Esophagus muscularis mucosa (tissue), 4 donors: Measurements from ENCODE around the gene DOCK11. TPM values are rescaled to one million over a fixed set of nuclear protein-coding genes. Genes with fewer than 3 reads are reported as not detected.

ENCODE experiments used
- DNase-seq: peaks from one replicate; pipeline ENCODE4 v3.0.0-alpha.2; 2017; ENCODE audit errors: extremely low spot score
- H3K27ac ChIP-seq, 4 donors: fragments of 200-600 bp; sonication (generic); replicated peaks in 1 of 4; 1 replicate in 3 of 4; 2 replicates in 1 of 4; pipeline ENCODE4 v1.5.1; 2016 to 2019; ENCODE audit warnings: mild to moderate bottlenecking in 1 of 4
- H3K27me3 ChIP-seq, 4 donors: fragments of 200-600 bp; sonication (generic); one replicate each; pipeline versions ENCODE4 v1.5.1 to v1.6.0; 2016 to 2019
- H3K36me3 ChIP-seq, 4 donors: fragments of 200-600 bp; sonication (generic); one replicate each; pipeline ENCODE4 v1.5.1; 2016 to 2019
- H3K4me1 ChIP-seq, 4 donors: fragments of 200-600 bp; sonication (generic); one replicate each; pipeline ENCODE4 v1.5.1; 2016 to 2019
- H3K4me3 ChIP-seq, 4 donors: fragments of 200-600 bp; sonication (generic); 1 replicate in 2 of 4; 2 replicates in 2 of 4; pipeline ENCODE4 v1.5.1; 2016 to 2019; ENCODE audit warnings: mild to moderate bottlenecking in 4 of 4, moderate library complexity in 1 of 4
- H3K9me3 ChIP-seq, 4 donors: fragments of 200-600 bp; sonication (generic); 1 replicate in 3 of 4; 2 replicates in 1 of 4; pipeline ENCODE4 v1.5.1; 2016 to 2019
- CTCF ChIP-seq, 3 experiments: fragments of 200-600 bp in 2 of 3; fragments of 450-650 bp in 1 of 3; sonication (generic) in 2 of 3; IDR thresholded peaks; one replicate each; pipeline ENCODE4 v1.5.1; 2017 to 2019; ENCODE audit warnings: antibody characterized with exemption in 3 of 3, mild to moderate bottlenecking in 2 of 3, moderate library complexity in 1 of 3
- EP300 ChIP-seq: sonication (generic); formaldehyde crosslinking; IDR thresholded peaks from one replicate; pipeline ENCODE4 v1.6.1; 2017; ENCODE audit warnings: antibody characterized with exemption
- POLR2A ChIP-seq: fragments of 450-650 bp; IDR thresholded peaks from one replicate; pipeline ENCODE4 v1.6.1; 2017; ENCODE audit warnings: antibody characterized with exemption, moderate library complexity, mild to moderate bottlenecking, low read depth
- POLR2AphosphoS5 ChIP-seq, 2 donors: sonication (generic); formaldehyde crosslinking; IDR thresholded peaks; one replicate each; pipeline ENCODE4 v1.6.1; 2017; ENCODE audit warnings: antibody characterized with exemption in 2 of 2
- WGBS: methylation state at CpG from one replicate; pipeline ENCODE4 v1.1.5; 2018; 5-methylcytosine and 5-hydroxymethylcytosine counted together
- intact Hi-C: fragments of 100-400 bp; cut with DNase I; formaldehyde crosslinking; loops from one replicate; pipeline ENCODE4 v1.15.1; 2023
- total RNA-seq, 4 donors: library from RNA; depleted of rRNA; stranded (reverse); fragments of >200 nt; gene quantifications; one replicate each; pipeline versions ENCODE4 v1.1.0 to v1.2.1, GENCODE V29; 2016

Gene DOCK11
- total RNA-seq, 4 donors from 2014 or later, result 62.0 to 103 (median 64.7) TPM

- WGBS, result 59% methylated on average over 3 of the region's 3 CpGs
- no peaks in the 10 kb centered on the region for H3K9me3 ChIP-seq
- peak overlapping the region in 3 of 4 donors; percentile 32 to 60 (median 45) for H3K27ac ChIP-seq
- DNase-seq, result no peak
- intact Hi-C loops, result no loop called here
- peaks cover 0 to 17% (median 1%) of the 10 kb centered on the region in 4 donors for H3K36me3 ChIP-seq
- no peaks in the 10 kb centered on the region for H3K27me3 ChIP-seq
- H3K4me1 ChIP-seq, result peaks cover 0 to 30% (median 16%) of the 10 kb centered on the region in 4 donors
- no peak for TF ChIP-seq POLR2AphosphoS5 (IDR thresholded peaks at IDR 0.05)
- H3K4me3 ChIP-seq, result no peak overlapping the region
These were observed 157.1 kb downstream of the DOCK11 start for GRCh38 chrX:118652717-118653116.

- DNase-seq, result no peak
- TF ChIP-seq POLR2A (no peak), CTCF (IDR thresholded peaks at IDR 0.05) (no peak), POLR2AphosphoS5 (IDR thresholded peaks at IDR 0.05) (no peak), EP300 (no peak)
- intact Hi-C loops, result no loop called here
- H3K4me3 ChIP-seq, result no peak overlapping the region
- 78% methylated on average over 3 of the region's 3 CpGs for WGBS
- H3K27me3 ChIP-seq, result no peaks in the 10 kb centered on the region
- H3K9me3 ChIP-seq, result no peaks in the 10 kb centered on the region
- peaks cover 0 to 30% (median 16%) of the 10 kb centered on the region in 4 donors for H3K4me1 ChIP-seq
- H3K36me3 ChIP-seq, result peaks cover 0 to 21% (median 5%) of the 10 kb centered on the region in 4 donors
- H3K27ac ChIP-seq, result no peak overlapping the region
These were observed 158.7 kb downstream of the DOCK11 start for GRCh38 chrX:118654331-118654730.

GRCh38 chrX:118655561-118656246 is 160.1 kb downstream of the DOCK11 start:
- no peak overlapping the region for H3K4me3 ChIP-seq
- no peak for DNase-seq
- H3K9me3 ChIP-seq, result no peaks in the 10 kb centered on the region
- intact Hi-C loops, result no loop called here
- TF ChIP-seq EP300, result no peak
- no peak for TF ChIP-seq CTCF (IDR thresholded peaks at IDR 0.05)
- TF ChIP-seq POLR2A, result no peak
- TF ChIP-seq POLR2AphosphoS5 (IDR thresholded peaks at IDR 0.05), result no peak
- WGBS, result 69% methylated on average over 4 of the region's 4 CpGs
- peak overlapping the region in 1 of 4 donors; percentile 11 for H3K27ac ChIP-seq
- peaks cover 0 to 30% (median 16%) of the 10 kb centered on the region in 4 donors for H3K4me1 ChIP-seq
- H3K36me3 ChIP-seq, result peaks cover 0 to 15% (median 3%) of the 10 kb centered on the region in 4 donors
- no peaks in the 10 kb centered on the region for H3K27me3 ChIP-seq

- H3K4me3 ChIP-seq, result no peak overlapping the region
- H3K36me3 ChIP-seq, result peaks cover 0 to 15% (median 3%) of the 10 kb centered on the region in 4 donors
- H3K9me3 ChIP-seq, result no peaks in the 10 kb centered on the region
- no peaks in the 10 kb centered on the region for H3K27me3 ChIP-seq
- TF ChIP-seq EP300, result no peak
- TF ChIP-seq CTCF (IDR thresholded peaks at IDR 0.05), result no peak
- TF ChIP-seq POLR2AphosphoS5 (IDR thresholded peaks at IDR 0.05), result no peak
- TF ChIP-seq POLR2A, result no peak
- WGBS, result 68% methylated on average over 3 of the region's 3 CpGs
- no peak overlapping the region for H3K27ac ChIP-seq
- peaks cover 0 to 27% (median 13%) of the 10 kb centered on the region in 4 donors for H3K4me1 ChIP-seq
- intact Hi-C loops, result no loop called here
- no peak for DNase-seq
These were observed 161.8 kb downstream of the DOCK11 start for GRCh38 chrX:118657413-118657812.

- no peak for DNase-seq
- no peak overlapping the region for H3K4me3 ChIP-seq
- no peak for TF ChIP-seq CTCF (IDR thresholded peaks at IDR 0.05)
- TF ChIP-seq EP300, result no peak
- H3K4me1 ChIP-seq, result peaks cover 0 to 10% (median 4%) of the 10 kb centered on the region in 4 donors
- intact Hi-C loops, result no loop called here
- no peaks in the 10 kb centered on the region for H3K27me3 ChIP-seq
- H3K27ac ChIP-seq, result no peak overlapping the region
- WGBS, result 76% methylated on average over 2 of the region's 2 CpGs
- H3K36me3 ChIP-seq, result peaks cover 0 to 36% (median 3%) of the 10 kb centered on the region in 4 donors
- H3K9me3 ChIP-seq, result no peaks in the 10 kb centered on the region
These were observed 164.5 kb downstream of the DOCK11 start for GRCh38 chrX:118660085-118660484.
